GM21423 (cell line): Measurements from ENCODE around the gene FAM107A.

Experiments
- ATAC-seq: cut with Tn5 transposase; IDR thresholded peaks from one replicate; pipeline ENCODE4 v1.9.1; 2021; ENCODE audit warnings: mild to moderate bottlenecking, moderate library complexity; ENCODE audit not compliant: unreplicated experiment

Gene FAM107A, protein sequence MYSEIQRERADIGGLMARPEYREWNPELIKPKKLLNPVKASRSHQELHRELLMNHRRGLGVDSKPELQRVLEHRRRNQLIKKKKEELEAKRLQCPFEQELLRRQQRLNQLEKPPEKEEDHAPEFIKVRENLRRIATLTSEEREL

DNA sequence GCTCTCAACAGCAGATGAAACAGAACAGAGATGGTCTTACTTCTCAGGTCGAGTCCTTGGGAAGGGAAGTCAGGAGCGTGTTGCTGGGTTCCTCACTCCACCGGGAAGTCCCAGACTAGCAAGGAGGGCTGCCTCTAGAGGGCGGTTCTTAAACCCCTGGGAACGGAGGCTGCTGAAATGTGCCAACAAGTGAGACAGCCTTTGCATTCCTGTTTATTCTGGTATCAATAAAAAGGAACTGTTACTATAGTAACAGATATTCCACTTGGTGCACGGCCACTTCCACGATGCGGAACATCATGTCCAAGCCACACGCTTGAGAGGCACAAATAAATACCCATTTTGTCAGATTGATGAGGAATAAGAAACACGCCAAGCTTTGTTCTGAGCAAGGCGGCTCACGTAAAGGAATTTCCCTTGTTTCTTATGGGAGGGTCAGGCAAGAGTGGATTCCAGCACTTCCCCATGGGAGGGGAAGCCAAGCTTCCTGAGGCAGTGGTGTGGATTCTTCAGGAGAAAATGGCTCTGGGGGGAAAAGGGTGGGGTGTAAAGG lies at the start of gene FAM107A:
Gene FAM107A (minus strand): TSS at position 123 of the 553 bp plus-strand sequence. CDS start 7,531 bp downstream, outside the sequence.
- ATAC-seq = no peak

DNA sequence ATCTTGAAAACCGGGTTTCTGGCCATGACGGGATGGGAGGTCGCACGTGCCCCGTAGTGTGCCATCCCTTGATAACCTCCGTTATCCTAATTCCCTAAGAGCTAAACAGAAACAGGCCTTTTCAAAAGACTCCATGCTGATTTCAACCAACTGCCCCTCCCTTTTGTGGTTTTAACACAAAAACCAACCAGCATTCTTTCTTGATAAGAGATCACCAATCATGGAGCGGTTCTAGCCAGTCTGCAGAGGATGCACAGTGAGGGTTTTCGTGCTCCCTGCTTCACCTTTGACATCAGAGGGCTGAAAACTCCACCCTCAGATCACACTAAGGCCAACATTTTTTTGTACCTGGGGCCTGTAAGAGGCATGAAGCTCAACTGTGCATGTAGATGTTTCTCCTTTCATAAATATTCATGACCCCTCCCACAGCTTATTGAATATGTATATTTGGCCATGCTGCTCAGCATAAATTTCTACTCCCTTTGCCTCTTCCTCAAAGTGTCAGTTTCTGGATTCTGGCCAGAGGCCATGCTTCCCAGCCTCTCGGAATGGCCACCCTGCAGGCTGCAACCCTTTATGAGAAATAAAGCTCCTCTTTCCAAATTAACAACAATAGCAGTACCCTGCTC lies 48.1 kb upstream of the FAM107A start:
- ATAC-seq = no peak

DNA sequence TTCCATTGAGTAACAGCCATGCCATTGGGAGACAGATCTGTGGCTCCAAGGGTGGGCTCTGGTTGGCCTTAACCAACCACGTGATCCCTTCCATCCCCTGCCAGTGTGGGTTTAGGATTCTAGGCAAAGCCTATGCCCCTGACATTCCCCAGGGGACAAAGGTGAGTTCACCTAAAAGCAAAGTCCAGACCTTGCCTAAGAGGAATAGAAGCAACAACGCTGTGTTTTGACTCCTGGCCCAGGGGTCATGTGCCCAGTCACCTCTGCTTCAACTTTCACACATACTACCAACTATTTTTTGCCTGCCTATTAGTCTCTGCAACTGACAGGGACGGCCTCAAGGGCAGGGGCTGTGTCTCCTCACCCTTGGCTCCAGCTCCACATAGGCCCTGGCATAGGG lies 47.4 kb upstream of the FAM107A start:
- ATAC-seq = no peak

DNA sequence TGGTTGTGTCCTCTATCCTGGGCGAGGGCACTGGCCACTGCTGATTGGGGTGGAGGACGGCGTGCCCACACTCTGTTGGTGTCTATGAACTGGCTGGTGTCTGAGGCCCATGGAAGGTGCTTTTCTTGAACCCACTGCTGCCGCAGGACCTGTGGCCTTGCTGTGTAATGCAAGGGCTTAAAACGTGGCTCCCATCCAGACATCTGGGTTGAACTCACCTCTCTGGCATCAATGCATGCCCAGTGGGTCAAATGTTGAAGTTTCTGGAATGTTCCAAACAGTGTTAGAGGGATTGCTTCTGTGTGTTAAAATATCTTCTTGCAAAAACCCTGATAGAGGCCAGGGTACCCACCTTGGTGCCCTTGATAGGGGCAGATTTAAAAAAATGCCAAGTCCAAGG lies 46.8 kb upstream of the FAM107A start:
- ATAC-seq = no peak

DNA sequence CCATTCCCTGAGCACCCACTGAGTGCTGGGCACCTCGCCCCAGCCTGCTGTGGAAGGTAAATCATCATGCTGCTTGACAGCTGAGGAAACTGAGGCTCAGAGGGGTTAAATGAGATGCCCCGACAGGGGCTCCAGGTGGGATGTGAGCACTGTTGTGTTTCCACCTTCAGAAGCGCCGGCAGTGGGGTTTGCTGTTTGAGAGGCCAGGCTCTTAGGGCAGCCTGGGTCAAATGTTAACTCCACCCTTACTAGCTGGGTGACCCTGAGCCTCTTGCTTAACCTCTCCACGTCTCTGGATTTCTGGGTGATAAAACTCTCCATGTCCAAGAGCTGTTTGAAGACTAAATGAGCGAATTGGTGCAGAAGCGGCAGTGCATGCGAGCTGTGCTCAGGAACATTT lies 46.3 kb upstream of the FAM107A start:
- no peak for ATAC-seq

DNA sequence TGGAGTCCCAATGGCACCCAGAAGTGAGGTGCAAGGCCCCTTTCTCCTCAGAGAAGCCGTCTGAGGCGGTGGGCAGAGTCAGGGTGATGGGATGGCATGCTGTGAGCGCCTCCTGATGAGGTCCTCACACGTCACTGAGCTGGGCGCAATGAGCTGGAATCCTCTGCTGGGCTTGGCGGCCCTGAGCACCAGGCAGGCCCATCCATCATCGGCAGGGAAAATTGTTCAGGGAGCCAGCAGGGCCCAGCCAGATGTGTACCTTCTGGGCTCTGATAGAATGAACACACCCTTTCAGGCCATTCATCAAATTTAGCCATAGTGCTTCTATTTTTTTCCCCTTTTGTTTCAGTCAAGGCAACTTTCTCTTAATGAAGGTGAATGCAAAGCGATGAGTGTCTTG lies 45.7 kb upstream of the FAM107A start:
- ATAC-seq = no peak

DNA sequence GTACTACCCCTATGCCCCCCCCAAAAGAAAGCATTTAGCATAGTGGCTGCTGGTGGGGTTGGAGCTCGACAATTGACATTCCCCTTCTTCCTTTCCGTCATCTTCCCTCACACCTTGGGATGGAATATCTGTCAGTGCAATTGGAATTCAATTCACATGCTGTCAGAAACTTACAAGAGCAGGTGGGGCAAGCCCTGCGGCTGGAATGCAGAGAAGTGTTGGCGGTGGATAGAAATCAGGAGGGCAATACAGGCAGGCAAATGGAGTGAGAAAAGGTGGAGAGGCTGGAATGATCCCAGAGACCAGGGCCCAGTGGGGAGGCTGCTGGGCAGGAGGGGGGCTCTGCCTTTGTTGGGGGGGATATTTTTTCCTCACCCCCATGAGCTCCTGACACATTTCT lies 45.2 kb upstream of the FAM107A start:
- ATAC-seq = no peak

DNA sequence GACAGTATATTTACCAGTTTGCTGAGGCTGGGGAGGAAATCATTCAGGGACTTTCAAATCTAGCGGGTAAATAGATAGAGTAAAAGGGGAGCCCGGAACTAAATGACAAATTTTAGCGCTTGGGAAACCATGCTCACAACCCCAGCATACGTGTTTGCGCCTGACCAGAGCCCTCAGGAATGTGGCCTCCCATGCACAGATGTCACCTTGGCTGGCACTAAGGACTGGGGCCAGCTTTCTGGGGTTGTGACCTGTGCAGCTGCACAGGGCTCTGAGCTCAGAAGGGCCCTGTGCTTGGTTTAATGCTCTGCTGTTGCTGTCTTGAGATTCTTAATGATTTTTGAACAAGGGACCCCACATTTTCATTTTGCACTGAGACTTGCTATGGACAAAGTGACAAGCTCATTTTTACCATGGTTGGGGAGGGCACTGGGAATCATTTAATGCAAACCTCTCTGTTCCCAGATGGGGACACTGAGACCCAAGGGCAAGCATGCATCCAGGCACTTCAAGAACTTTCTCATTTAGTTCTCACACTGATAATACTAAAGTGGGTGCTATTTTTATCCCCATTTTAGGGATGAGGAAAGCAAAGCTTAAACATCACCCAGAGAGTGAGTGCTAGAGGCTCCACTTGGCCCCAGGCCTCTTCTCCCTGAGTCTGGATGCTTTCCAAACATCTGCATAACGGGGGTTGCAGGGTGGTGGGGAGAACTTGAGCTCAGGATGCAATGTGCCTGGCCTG lies 44.1 kb upstream of the FAM107A start:
- ATAC-seq = no peak

DNA sequence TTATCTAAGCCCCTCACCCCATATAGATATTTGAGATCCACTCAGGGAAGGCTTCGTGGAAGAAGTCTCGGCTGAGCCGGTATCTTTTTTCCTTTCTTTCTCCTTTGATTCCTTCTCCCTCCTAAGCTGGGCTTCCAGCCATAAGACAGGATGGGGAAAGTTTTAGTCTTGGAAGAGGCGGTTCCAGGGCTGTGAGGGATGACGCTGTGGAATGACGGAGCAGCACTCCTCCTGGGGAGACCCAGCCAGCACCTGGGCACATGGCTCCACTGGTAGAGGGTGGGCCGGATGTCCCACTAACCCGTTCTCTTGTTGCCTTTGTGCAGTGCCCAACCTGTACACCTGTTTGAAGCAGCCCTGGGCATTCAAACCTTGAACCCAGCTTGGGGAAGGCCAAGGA lies 43.2 kb upstream of the FAM107A start:
- no peak for ATAC-seq

DNA sequence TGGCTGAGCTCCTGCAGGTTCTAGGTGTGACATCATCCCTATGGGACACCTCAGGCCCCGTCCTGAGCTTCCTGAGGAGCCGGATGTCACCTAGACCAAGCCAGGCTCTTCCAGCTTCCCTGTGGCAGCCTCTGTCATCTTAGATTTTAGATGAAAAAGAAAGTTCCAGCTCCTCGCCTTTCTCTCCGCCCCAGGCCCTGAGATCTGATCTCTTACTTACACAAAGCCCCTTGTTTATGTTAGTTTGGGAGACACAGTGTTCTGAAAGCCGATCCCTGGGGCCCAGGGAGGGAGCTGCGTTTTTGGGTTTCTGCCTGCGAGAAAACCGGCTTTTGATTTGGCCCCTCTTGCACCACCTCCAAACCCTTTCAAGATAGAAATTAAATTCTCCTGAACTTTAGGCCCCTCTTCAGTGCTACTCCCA lies 40.2 kb upstream of the FAM107A start:
- no peak for ATAC-seq

DNA sequence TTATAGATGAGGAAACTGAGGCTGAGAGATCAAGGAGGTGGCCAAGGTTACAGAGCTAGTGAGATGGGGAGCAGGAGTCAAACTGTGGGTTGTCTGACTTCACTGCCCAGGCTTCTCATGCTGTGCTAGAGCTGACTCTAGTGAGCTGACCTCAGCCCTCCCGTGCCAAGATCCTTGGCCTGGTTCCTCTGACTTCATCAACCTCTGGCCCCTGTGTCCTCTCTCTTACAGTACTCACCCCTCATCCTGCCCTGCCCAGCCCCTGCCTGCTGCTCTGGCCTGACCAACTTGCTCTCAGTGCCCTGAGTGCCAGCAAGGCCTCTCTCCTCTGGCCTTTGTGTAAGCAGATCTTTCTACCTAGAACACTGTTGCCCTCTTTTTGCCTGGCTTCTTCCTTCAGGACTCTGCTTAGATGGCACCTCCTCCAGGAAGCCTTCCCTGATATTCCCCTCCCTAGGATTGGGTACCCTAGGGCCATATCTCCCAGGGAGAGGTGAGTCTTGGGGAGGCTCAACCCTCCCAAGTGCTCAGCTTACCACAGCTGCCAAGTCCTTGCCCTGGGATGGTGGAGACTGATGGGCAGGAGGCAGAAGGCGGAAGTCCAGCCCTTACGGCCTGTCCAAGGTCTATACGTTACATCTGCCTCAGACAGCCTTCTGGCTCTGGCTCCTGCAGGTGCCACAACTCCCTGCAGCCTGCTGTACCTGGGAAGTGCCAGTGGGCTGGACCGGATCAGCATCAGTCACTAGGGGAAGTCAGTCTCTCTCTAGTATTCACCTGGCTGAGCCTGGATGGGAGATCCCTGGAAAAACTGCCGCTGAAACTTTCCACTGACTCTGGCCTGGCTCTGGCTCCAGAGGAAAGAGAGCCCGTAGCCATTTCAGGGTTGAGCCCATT lies 36.3 kb upstream of the FAM107A start:
- ATAC-seq = no peak

DNA sequence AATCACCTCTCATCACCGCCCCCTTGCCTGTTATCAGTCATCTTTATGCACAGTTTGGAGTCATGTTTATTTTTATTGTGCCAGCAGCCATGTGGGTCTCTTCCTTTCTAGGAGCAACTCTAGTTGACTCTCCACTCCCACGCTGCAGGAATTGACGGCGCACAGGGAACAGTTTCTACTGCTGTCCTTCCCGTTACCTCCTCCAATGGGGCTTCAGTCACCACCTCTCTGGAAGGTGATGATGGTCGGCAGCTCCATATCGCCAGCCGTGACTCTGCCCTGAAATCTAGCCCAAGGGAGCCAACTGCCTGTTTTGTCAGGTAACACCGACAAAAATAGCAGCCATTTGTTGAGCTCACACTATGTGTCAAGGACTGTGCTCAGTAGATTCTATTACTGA lies 35.6 kb upstream of the FAM107A start:
- no peak for ATAC-seq

DNA sequence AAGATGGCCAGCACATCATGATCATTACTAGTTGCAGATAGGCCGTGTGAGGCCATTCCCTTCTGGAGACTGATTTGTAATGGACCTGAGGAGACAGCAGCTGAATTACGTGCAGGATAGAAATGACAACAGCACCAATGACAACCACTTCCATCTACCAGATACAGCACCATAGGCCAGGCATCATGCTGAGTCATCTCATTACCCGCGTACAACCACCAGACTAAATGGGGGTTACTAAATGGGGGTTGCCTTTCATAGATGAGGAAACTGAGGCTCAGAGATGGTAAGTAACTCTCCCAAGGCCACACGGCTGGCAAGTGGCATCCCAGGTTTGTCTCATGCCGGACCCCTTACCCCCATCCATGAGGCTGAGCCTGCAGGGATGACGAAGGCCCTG lies 32.8 kb upstream of the FAM107A start:
- ATAC-seq = no peak

DNA sequence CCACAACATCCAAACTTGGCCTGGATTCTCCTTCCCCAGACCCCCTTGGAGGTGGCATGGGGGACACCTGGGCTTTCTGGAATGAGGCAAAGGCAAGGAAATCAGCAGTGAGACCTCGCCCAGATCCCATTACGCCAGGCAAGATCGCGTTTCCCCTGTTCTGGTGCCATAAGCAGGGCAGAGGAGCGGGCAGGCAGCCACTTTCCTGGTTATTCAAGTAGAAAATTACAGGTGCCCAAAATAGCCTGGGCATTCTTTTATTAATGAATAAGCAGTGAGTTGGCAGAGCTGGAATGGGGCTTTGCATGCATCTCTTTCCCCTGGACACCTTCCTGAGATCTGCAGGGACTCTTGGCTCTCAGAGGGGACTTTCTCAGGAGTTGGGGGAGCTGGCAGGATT lies 31.5 kb upstream of the FAM107A start:
- ATAC-seq = no peak

DNA sequence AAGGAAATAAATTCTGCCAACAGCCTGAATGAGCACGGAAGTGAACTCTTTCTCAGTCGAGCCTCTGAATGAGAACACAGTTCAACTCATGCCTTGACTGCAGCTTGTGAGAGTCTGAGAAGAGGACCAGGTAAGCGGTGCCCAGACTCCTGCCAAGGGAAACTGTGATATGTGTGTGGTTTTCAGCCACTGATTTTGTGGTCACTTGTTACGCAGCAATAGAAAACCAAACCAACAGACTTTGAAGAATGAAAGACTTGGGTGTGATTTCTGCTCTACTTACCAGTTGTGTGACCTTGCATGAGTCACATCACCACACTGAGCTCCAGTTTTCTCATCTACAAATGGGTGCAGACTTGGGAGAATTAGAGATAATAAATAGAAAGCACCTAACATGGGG lies 30.6 kb upstream of the FAM107A start:
- peak; percentile 54 for ATAC-seq

DNA sequence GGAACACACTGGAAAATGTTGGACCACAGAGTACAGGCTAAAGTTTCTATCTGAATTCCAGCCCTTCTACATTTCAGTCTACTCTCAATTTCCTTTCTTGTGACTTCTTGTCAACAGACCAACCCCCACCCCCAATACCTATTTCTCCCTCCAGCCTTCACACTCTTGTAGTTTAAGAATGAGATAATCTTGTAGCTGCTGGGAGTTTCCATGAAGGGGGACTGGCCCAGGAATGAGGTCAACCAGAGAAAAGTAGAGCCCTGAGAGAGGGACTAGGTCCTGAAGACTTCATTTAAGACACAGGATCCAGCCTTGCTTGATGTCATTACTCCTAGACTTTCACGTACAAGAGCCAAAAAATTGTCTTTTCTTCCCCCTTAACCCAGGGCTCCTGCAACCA lies 29.5 kb upstream of the FAM107A start:
- no peak for ATAC-seq

DNA sequence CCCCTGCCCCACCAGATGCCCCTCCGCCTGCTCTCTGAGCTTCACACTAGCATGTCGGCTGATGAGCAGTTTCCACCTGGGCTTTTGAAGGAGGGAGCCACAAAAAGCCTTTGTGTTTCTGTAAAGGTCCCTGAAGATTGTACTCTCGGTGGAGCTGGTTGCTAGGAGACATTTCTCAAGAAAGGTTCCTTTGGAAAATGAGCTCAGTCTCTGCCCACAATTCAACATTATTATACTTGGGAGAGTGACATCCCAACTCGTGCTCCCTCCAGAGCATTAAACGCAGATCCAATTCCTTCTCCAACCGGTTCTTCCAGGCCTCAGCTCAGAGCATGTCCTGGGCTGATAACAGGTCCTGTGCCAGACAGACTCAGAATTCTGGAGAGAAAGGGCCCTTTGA lies 26.8 kb upstream of the FAM107A start:
- no peak for ATAC-seq

DNA sequence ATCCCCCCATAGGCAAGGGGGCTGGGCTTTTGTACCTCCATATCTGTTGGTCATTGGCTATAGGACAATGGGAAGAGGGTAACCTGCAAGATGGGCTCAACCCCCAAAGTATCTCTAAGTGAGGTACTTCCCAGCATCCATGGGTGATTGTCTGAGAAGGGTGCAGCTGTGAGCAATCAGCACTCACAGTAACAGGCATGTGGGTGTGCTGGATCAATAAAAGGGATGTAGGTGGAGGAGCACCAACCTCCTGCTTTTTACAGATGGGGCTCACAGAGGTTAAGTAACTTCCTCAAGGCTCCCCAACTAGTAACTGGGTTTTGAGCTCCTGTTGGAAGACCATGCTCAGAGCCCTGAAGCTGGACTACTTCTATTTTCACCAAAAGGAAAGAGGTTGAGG lies 26.4 kb upstream of the FAM107A start:
- no peak for ATAC-seq

DNA sequence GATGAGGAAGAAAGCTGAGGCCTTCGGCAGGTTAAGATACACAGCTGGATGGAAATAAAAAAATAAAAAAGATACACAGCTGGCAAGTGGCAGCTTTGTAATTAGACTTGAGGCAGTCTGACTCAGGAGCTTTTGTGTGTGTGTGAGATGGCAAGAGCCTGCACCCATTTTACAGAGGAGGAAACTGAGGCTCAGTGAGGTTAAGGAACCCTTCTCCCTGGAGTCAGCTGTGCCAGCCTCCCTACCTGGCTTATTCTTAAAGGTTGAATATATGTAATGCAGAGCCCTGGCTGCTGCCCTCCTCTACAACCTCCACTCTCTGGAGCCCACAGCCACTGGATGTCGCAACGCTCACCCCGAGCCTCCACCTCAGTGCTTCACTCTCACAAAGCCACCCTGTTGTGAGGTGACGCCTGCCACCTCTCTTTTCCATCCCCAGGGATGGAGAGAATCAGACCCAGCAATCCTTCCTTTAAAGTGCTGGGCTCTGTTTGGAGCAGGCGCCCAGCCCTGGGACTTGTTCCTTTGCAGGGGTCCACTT lies 20.6 kb upstream of the FAM107A start:
- no peak for ATAC-seq

DNA sequence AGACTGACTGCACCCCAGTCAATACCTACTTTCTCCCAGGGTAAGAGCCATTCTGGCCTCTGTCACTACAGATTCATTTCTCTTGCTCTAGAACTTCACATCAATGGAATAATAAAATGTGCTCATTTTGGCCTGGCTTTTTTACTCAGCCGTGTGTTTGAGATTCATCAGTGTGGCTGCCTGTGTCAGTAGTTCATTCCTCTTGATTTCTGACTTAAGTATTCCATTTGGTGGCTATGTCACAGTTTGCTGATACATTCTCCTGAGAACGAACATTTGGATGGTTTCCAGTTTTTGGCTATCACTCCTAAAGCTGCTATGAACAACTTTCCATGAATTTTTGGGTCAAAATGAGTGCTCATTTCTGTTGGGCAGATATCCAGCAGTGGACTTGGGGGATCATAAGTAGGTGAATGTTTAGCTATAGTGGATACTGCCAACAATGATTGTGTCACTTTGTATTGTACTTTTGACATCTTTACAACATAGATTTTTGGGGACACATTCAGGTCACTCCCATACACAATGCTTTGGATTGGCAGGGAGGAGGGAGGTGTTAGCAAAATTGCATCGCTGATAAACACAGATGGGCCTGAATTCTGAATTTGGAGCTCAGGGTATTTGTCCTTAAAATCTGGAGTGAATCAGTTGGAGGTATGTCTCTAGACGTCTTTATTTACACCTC lies 19.8 kb upstream of the FAM107A start:
- no peak for ATAC-seq
